Measurements from ENCODE around the gene MSANTD1.

Gene MSANTD1

GRCh38 chr4:3217266-3217665, 31.7 kb upstream of the MSANTD1 start:
- no peak for DNase-seq (ENCODE audit: low read depth)

DNA sequence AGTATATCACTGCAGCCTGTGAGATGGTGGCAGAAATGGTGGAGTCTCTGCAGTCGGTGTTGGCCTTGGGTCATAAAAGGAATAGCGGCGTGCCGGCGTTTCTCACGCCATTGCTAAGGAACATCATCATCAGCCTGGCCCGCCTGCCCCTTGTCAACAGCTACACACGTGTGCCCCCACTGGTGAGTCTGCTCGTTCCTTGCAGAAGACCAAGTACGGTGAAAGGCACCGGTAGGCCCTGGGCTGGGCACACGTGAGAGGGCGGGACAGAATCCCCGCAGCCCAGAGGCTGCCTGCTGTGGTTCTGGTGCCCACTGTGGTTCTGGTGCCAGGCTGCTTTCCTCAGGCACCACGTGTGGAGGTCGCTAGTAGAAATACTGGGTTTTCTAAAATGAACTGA, 31.2 kb upstream of the MSANTD1 start:
- DNase-seq (ENCODE audit: low read depth), result no peak

GRCh38 chr4:3218824-3219760, 29.9 kb upstream of the MSANTD1 start:
- no peak for DNase-seq (ENCODE audit: low read depth)

DNA sequence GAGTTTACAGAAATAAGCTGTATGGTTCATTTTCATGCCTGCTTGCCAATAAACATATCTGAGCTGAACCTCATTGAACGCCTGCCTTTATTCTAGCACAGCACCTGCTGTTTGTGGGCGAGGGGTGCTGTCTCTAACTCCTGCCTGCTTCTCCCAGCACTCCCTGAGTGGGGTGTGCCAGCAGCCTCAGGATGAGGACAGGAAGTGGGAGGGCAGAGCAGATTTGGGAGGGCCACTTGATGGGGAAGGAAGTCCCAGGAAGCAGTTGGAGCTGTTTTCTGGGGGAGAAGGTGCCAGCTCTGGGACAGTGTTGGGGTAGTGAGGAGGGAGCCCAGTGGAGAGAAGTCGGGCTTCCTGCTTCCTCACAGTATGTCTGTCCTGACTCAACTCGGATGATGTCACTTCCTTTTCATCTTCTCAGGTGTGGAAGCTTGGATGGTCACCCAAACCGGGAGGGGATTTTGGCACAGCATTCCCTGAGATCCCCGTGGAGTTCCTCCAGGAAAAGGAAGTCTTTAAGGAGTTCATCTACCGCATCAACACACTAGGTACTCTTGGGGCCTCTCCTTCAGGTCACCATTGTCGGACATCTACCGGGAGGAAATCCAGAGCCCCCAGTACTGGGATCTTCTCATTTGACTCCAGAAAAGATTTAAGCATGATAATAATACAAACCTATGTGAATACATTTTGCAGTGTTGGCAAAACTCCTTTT, 29.0 kb upstream of the MSANTD1 start:
- no peak for DNase-seq (ENCODE audit: low read depth)

DNA sequence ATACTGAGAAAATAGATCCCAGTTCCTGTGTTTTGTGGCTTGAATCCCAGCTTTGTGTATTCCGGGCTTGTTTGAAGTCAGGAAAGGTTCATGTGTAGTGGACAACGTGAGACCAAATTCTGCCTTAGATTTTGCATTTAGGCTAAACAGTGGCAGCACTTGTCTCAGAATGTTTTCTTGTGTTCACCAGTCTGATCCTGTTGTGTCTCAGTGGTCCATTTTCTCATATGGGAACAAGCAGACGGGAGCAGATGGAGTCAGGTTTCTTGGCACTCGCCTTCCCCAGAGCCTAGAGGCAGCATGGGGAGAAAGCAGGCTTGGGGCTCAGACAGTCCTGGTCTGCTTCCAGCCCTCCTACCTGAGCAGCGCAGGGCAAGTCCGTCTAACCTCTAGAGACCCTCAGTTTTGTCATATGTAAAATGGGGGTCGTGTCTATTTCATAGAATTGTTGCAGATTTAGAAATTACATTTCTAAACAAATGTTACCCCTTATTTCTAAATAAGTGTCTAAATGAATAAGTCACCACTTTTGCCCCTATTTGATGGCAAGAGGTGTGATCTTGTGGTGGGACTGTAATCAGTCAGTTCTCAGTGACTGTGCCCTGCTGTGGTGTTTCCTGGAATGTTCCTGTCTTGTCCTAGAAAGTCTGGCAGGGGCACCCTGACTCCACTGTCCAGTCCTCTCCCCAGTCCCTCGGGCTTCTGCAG, 28.3 kb upstream of the MSANTD1 start:
- no peak for DNase-seq (ENCODE audit: low read depth)

DNA sequence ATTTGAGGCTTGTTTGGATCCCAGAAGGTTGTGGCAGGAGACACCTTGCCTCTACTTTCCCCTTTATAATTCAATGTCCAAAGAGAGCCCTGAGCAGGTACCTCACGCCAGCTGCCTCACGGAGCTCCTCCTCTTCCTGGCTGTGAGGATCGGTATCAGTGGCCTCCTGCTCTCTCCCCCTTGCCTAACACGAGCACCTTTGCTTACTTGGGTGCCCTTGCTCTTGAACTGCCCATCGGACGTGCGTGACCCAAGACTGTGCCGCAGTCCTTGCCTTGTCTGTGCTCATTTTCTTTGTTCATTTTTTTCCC, 27.8 kb upstream of the MSANTD1 start:
- DNase-seq (ENCODE audit: low read depth), result no peak

DNA sequence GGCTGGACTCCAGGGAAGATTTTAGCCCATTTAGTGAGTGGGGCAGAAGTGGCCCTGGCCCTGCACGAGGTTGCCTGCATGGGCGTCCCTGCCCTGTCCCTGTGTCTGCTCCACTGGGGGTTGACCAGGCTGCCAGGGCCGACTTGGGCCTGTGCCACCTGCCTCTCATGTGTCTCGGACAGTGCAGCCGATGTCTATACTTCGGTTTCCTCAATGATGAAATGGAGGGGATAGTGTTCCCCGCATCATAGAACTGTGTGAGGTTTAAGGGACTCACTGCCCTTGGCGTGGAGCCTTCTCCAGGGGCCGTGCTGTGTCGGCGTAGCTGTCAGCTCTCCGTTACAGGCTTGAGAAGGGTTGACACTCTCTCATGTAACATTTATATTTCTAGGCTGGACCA, 27.0 kb upstream of the MSANTD1 start:
- no peak for DNase-seq (ENCODE audit: low read depth)

GRCh38 chr4:3223346-3223745, 25.6 kb upstream of the MSANTD1 start:
- DNase-seq (ENCODE audit: low read depth), result no peak

DNA sequence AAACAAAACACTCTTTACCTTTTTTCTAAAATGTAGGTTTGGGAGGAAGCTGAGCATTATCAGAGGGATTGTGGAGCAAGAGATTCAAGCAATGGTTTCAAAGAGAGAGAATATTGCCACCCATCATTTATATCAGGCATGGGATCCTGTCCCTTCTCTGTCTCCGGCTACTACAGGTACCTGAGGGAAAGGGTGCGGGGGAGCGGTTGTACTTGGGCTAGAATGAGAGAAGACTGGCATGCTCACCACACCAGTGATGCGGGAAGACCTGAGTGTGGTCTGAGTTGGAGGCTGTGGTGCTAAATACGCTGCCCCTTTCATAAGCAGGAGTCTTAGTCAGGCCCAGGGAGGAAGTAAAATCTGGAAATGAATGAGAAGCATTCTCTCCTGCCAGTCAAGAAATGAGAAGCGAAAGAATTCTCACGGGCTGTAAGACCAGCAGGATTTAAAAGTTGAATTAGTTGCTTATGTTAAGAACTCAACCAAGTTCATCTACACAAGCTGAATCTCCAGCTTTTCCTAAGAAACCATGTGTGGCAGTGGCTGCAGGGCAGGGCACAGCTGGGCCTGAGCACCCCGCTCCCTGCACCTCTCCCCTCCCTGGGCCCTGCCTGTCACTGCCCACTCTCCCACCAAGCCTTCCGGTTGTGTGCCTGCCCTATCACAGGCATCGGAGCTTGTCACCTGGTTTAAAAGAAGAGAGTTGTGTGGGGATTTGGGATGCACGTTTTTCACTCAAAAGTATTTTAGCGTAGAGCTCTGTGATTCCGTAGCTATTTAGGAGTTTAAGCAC, 24.8 kb upstream of the MSANTD1 start:
- no peak for DNase-seq (ENCODE audit: low read depth)

GRCh38 chr4:3225071-3225850, 23.7 kb upstream of the MSANTD1 start:
- DNase-seq (ENCODE audit: low read depth), result no peak

DNA sequence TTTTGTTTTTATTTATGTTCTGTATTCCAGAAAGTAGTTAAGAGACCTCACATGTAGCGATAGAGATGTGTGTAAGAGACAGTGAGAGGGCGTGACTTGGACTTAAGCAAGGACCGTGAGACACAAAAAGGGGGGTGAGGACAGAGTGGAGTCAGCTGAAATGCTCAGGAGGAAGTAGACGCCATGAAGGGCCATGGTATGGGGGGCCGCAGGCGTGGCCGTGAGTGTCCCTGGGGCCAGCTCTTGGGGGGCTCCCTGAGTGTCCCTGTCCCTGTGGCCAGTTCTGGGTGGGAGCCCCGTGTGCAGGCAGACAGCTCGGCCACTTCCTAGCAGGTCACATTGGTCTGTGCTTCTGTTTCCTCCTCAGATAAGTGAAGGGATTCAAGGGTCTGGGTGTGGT, 23.0 kb upstream of the MSANTD1 start:
- DNase-seq (ENCODE audit: low read depth), result no peak

- no peak for DNase-seq (ENCODE audit: low read depth)
Measured at GRCh38 chr4:3226467-3226866, 22.5 kb upstream of the MSANTD1 start.

GRCh38 chr4:3226944-3227343, 22.0 kb upstream of the MSANTD1 start:
- DNase-seq (ENCODE audit: low read depth), result no peak

GRCh38 chr4:3227878-3228675, 20.9 kb upstream of the MSANTD1 start:
- DNase-seq (ENCODE audit: low read depth), result no peak

GRCh38 chr4:3228881-3229280, 20.1 kb upstream of the MSANTD1 start:
- no peak for DNase-seq (ENCODE audit: low read depth)

DNA sequence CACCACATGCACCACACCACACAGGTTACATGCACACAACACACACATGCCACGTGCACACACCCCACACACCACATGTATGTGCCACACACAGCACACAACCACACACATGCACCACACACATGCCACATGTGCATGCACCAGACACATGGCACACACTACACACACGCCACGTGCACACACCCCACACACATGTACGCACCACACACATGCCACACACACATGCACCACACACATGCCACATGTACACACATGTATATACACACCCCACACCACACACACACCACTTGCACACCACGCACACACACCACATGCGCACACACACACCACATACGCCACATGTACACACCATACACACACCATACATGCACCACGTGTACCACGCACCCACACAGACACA, 19.6 kb upstream of the MSANTD1 start:
- no peak for DNase-seq (ENCODE audit: low read depth)

- no peak for DNase-seq (ENCODE audit: low read depth)
Measured at GRCh38 chr4:3229964-3230363, 19.0 kb upstream of the MSANTD1 start.

DNA sequence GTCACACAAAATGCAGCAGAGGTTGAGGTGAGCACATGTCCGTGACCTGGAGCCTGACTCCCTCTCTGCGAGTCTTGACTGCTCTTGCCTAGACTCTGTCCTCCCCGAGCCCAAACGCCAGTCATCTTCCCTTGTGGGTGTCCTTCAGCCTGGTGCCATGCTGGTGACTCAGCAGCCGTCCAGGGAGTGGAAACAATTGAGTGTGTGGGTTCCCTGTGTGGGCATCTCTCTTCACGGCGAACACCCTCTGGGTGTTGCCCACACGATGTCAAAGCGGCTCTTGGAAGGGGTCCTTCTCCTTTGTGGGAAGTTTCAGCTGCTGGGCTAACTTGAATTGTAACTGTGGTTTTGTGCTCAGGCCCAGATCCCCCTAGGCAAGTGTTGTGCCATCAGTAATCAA, 17.5 kb upstream of the MSANTD1 start:
- no peak for DNase-seq (ENCODE audit: low read depth)

DNA sequence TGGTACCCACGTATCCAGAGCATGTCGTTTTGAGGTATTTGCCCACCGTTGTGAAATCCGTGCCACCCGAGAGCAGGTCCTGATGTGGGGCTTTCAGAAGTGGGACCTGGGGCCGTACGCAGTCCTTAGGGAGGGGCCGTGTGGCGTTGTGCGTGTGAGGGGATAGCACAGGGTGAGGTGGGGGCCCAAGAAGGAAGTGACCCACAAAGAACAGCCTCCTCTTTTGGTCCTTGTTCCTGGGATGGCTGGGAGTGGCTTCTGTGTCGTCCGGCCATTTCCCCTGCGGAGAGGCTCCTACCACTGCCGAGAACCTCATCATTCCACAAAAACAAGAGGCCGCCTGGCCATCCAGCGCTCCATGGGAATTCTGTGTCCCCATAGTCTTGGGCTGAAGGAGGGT, 17.0 kb upstream of the MSANTD1 start:
- DNase-seq (ENCODE audit: low read depth), result no peak

- DNase-seq (ENCODE audit: low read depth), result no peak
Measured at GRCh38 chr4:3232871-3233271, 16.1 kb upstream of the MSANTD1 start.

All from stimulated activated CD8-positive, alpha-beta memory T cell treated with anti-CD3 and anti-CD28 coated beads, Interleukin-7, amount 100 ng/mL, for 24 hours (primary cell).